ES-I3 (cell line): ENCODE measurements around the gene SAMD3.
"Not testable (repeated sequence)": the region's sequence is repeated elsewhere in the genome, so short reads cannot be mapped to it uniquely, and the experiment has no call there.

Experiments used
- H3K36me3 ChIP-seq: 2 replicates; pipeline ENCODE4 v1.6.1; 2013; ENCODE audit warnings: mild to moderate bottlenecking, low read length, control low read depth, moderate library complexity; ENCODE audit not compliant: insufficient read depth
- H3K4me1 ChIP-seq: 2 replicates; pipeline ENCODE4 v1.6.1; 2013; ENCODE audit warnings: mild to moderate bottlenecking, control low read depth, low read length; ENCODE audit not compliant: insufficient read depth
- H3K9ac ChIP-seq: 2 replicates; pipeline ENCODE4 v1.6.1; 2013; ENCODE audit warnings: low read depth, mild to moderate bottlenecking, low read length, moderate library complexity
- H3K9me3 ChIP-seq: 2 replicates; pipeline ENCODE4 v1.6.1; 2013; ENCODE audit warnings: mild to moderate bottlenecking, low read length, moderate library complexity; ENCODE audit not compliant: control insufficient read depth, insufficient read depth

Gene SAMD3

DNA sequence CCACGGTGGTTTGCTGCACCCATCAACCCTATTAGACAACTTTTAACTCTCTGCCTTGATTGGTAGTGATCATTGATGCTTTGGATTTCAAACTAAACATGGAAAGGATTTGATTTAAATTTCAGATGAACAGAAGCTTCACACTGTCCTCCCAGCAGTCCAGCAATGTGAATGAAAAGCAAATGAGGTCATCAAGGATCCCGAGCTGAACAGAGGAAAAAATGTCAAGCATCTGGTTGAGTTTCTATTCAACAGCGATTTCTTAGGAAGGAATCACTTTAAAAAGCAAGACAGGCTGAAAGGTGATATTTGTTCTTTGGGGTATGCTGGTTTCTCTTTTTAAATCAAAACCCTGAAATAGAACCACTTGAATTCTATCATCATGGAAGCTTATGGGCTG, 10.6 kb upstream of the SAMD3 start:
- no peaks in the 10 kb centered on the region for H3K9me3 ChIP-seq

GRCh38 chr6:130230531-130230930, 7.8 kb upstream of the SAMD3 start:
- H3K9ac ChIP-seq, H3K9me3 ChIP-seq, H3K36me3 ChIP-seq, H3K4me1 ChIP-seq: not testable (repeated sequence)

More for the DNA sequence above, 10.6 kb upstream of the SAMD3 start:
- Histone ChIP-seq H3K4me1 (peaks cover 8% of the 10 kb centered on the region), H3K9ac (no peak overlapping the region), H3K36me3 (no peaks in the 10 kb centered on the region)

DNA sequence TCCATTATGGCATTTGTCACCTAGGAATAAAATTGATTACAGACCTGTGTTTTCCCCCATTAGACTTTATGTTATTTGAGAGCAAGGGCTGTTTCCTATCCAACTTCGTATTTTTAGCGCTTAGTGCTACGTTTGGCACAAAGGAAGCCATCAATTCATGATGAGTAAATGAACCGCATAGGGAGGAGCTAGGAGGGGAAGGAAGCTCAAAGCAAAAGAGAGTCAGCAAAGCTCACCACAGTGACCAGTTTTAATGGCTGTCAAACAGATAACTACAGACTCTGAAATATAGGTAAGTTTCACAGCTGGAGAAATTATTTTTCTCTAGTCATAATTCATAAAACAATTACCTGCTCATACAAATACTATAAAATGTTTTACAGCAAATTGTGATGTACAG, 6.9 kb upstream of the SAMD3 start:
- Histone ChIP-seq H3K9me3 (no peaks in the 10 kb centered on the region), H3K9ac (no peak overlapping the region), H3K36me3 (no peaks in the 10 kb centered on the region), H3K4me1 (peaks cover 8% of the 10 kb centered on the region)

DNA sequence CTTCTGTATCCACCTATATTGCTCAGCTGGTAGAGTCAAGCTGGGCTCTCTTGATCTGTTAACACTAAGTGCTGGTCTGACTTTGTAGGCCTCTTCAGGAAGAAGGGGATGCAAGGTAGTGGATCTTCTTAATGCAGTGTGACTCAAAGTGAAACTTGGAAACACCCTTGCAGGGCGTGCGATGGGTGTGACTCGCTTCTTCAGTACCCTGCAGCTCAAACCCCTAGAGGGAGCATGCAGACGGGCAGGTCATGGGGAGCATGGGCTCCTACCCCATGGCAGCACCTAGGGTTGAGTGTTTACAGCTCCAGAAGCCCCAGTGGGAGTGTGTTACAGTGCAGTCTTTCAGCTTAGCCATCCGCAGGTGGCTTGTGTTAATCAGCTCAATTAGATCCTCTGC, 757 bp upstream of the SAMD3 start:
- Histone ChIP-seq H3K9ac (no peak overlapping the region), H3K36me3 (no peaks in the 10 kb centered on the region), H3K4me1 (no peaks in the 10 kb centered on the region), H3K9me3 (no peaks in the 10 kb centered on the region)

DNA sequence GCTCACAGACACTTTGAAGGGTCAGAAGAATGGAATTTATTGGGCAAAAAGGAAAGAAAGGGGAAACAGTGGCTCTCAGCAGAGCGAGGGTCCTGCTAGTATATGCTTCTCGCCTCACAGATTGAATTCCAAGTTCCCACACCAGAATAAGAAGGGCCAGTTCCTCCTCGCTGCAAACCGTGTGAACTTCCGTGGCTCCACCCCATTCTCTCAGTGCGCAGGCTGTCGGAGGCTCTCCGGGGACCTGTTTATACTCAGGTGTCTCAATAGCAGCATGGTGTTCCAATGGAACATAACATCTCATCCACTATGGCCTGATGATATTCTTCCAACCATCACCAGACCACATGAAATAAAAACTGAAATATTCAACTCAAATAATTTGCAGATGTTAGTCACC, 4.6 kb downstream of the SAMD3 start:
- no peaks in the 10 kb centered on the region for H3K36me3 ChIP-seq
- H3K4me1 ChIP-seq, result peaks cover 15% of the 10 kb centered on the region
- no peaks in the 10 kb centered on the region for H3K9me3 ChIP-seq
- no peak overlapping the region for H3K9ac ChIP-seq

- H3K36me3 ChIP-seq, result no peaks in the 10 kb centered on the region
- H3K9ac ChIP-seq, result no peak overlapping the region
- H3K9me3 ChIP-seq, result no peaks in the 10 kb centered on the region
- peaks cover 20% of the 10 kb centered on the region for H3K4me1 ChIP-seq
These were observed 6.1 kb downstream of the SAMD3 start for GRCh38 chr6:130216620-130217019.

DNA sequence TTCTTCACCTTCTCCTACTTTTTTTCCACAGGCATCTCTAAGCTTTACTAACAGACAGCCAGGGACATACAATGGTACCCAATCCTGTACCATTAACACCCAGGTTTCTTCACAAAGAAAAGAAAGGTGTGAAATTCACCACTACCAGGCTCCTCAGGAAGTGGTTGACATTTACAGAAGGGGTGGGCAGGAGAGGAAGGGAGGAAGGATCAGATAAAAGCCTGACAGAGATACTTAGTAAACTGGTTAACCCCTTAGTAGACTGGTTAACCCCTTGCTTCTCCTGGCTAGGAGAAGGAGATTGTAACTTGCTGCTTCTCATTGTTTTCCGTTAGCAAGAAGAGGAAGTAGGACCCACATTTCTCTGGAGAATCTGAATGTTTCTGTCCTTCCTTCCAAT, 7.2 kb downstream of the SAMD3 start:
- H3K4me1 ChIP-seq, result peaks cover 20% of the 10 kb centered on the region
- H3K36me3 ChIP-seq, result no peaks in the 10 kb centered on the region
- no peak overlapping the region for H3K9ac ChIP-seq
- H3K9me3 ChIP-seq, result no peaks in the 10 kb centered on the region

DNA sequence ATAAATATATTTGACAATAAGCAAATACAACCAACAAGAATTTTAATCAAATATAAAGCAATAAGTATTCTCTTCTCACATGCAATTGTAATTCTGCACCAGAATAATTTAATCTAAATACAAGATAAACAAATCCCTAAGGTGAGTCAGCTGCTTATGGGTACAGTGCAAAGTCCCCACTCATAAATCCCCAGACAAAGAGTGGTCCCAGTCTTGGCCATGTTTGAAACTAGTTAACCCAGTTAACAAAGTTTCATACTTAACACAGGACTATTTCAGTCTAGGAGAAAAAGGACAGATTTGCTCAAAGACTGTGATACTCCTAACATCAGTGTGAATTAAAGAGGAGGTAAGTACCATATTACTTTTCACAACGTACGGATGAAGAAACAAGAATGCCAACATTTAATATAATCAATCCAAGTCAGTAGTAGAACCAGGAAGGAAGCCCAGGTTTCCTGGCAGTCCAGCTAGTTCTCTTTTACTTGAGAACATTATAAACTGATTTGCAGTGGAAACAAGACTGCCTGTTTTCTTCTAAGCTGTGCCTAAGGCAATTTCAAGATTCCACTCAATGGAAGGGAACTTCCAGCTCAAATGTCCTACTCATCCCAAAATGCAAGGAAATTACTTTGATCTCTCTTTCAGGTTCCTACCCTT, 10.4 kb downstream of the SAMD3 start:
- Histone ChIP-seq H3K36me3 (no peaks in the 10 kb centered on the region), H3K4me1 (peaks cover 20% of the 10 kb centered on the region), H3K9me3 (peaks cover 5% of the 10 kb centered on the region; the same call in 1 of the 2 replicates), H3K9ac (no peak overlapping the region)

- Histone ChIP-seq H3K4me1 (peaks cover 20% of the 10 kb centered on the region), H3K36me3 (no peaks in the 10 kb centered on the region), H3K9me3 (peaks cover 5% of the 10 kb centered on the region; the same call in 1 of the 2 replicates), H3K9ac (no peak overlapping the region)
These were observed 11.1 kb downstream of the SAMD3 start for GRCh38 chr6:130211691-130212090.

- Histone ChIP-seq H3K4me1 (peaks cover 11% of the 10 kb centered on the region), H3K36me3 (no peaks in the 10 kb centered on the region), H3K9ac (no peak overlapping the region), H3K9me3 (peaks cover 5% of the 10 kb centered on the region; the same call in 1 of the 2 replicates)
These were observed 14.6 kb downstream of the SAMD3 start for GRCh38 chr6:130207979-130208649.

DNA sequence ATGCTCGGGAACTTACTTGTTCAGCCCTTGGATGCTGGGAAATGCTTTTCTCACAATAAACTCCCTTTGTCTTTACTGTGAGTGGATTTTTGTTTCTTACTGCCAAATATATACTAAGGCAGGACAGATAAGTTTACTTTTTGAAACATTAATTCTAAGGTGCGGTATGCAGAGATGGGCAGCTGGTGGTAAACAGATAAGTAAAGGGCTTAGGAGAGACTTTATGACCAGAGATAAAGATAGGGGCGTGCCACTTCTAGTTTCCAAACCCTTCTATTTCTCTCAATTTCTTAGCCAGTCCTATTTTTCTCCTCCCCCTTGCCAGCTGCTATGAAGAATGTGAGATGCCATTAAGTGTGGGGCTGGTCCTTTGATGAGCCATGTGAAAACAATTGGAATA, 16.3 kb downstream of the SAMD3 start:
- peaks cover 5% of the 10 kb centered on the region; the same call in 1 of the 2 replicates for H3K9me3 ChIP-seq
- H3K36me3 ChIP-seq, result no peaks in the 10 kb centered on the region
- H3K9ac ChIP-seq, result no peak overlapping the region
- H3K4me1 ChIP-seq, result peaks cover 21% of the 10 kb centered on the region

GRCh38 chr6:130204322-130204721, 18.4 kb downstream of the SAMD3 start:
- H3K9me3 ChIP-seq, result peaks cover 5% of the 10 kb centered on the region; the same call in 1 of the 2 replicates
- H3K9ac ChIP-seq, result no peak overlapping the region
- H3K4me1 ChIP-seq, result peaks cover 22% of the 10 kb centered on the region
- H3K36me3 ChIP-seq, result no peaks in the 10 kb centered on the region

GRCh38 chr6:130203370-130203769, 19.4 kb downstream of the SAMD3 start:
- no peak overlapping the region for H3K9ac ChIP-seq
- peaks cover 22% of the 10 kb centered on the region for H3K4me1 ChIP-seq
- peaks cover 5% of the 10 kb centered on the region; the same call in 1 of the 2 replicates for H3K9me3 ChIP-seq
- no peaks in the 10 kb centered on the region for H3K36me3 ChIP-seq

DNA sequence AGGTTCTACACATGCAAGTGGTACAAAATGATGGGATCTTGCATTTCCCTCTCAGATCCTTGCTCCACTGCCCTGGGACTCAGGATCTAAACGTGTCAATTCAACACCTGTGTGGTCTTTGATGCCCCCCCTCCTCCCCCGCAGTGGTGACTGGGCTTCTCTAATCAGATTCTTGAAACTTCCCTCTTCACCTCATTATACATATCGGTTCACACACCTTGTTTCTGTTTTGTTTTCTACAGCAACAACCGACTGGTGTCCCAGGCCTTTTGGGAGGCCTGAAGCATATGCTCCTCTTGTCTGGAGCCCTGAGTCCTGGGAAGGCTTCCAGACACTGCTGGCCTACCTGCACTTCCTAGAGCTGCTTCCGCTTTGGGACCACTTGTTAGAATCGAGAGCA, 20.0 kb downstream of the SAMD3 start:
- H3K9me3 ChIP-seq, result peaks cover under 1% of the 10 kb centered on the region; the same call in 1 of the 2 replicates
- no peaks in the 10 kb centered on the region for H3K36me3 ChIP-seq
- H3K4me1 ChIP-seq, result peaks cover 22% of the 10 kb centered on the region
- no peak overlapping the region for H3K9ac ChIP-seq

- Histone ChIP-seq H3K4me1 (peaks cover 22% of the 10 kb centered on the region), H3K36me3 (no peaks in the 10 kb centered on the region), H3K9ac (no peak overlapping the region), H3K9me3 (no peaks in the 10 kb centered on the region)
These were observed 22.7 kb downstream of the SAMD3 start for GRCh38 chr6:130200020-130200419.
